ENCODE data around the gene TMPRSS3.

The TMPRSS3 gene

DNA sequence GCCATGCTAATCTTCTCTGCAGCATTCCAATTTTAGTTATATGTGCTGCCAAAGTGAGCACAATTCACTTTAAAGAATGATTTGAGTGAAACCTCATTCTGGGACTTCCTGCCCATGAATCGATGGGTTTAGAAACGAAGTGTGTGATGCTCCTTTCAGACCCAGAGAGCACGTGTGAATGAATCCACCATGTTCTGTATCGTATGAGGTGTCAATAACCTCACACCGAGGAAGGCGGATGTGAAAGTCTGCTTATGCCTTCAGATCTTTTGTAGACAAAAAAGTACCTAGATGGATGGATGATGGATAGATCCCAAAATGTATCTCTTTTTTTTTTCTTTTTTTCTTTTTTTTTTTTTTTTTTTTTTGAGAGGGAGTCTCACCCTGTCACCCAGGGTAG lies 21.7 kb upstream of the TMPRSS3 start:
- Histone ChIP-seq H3K4me1 (ENCODE audit: control insufficient read depth, low read length) (no peaks in the 10 kb centered on the region), H3K9me2 (replicated peaks; ENCODE audit: control insufficient read depth, low read length) (no peaks in the 10 kb centered on the region), H3K27me3 (ENCODE audit: control insufficient read depth, low read length) (peaks cover 61% of the 10 kb centered on the region), H3K79me2 (ENCODE audit: control insufficient read depth, low read length) (no peaks in the 10 kb centered on the region), H3K27ac (ENCODE audit: low read depth, low read length) (no peak overlapping the region), H3K4me3 (ENCODE audit: low read length) (no peak overlapping the region), H3K36me3 (ENCODE audit: control insufficient read depth, low read length) (no peaks in the 10 kb centered on the region), H3F3A (ENCODE audit: control insufficient read depth, insufficient read depth) (no peaks in the 10 kb centered on the region), H3K9me3 (ENCODE audit: control insufficient read depth, insufficient read depth, low read length) (no peaks in the 10 kb centered on the region), H4K20me1 (ENCODE audit: control insufficient read depth, insufficient read depth, low read depth, low read length) (no peaks in the 10 kb centered on the region), H3K4me2 (ENCODE audit: low read length) (no peak overlapping the region)
- TF ChIP-seq EZH2phosphoT487 (IDR thresholded peaks at IDR 0.05; ENCODE audit: borderline replicate concordance, low read length), result no peak
- TF ChIP-seq CTCF (IDR thresholded peaks at IDR 0.05; ENCODE audit: low read depth, low read length, poor library complexity, severe bottlenecking), result no peak

- Histone ChIP-seq H3K79me2 (ENCODE audit: control insufficient read depth, low read length) (no peaks in the 10 kb centered on the region), H3K9me3 (ENCODE audit: control insufficient read depth, insufficient read depth, low read length) (no peaks in the 10 kb centered on the region), H3K4me3 (ENCODE audit: low read length) (no peak overlapping the region), H3K36me3 (ENCODE audit: control insufficient read depth, low read length) (no peaks in the 10 kb centered on the region), H3K27me3 (ENCODE audit: control insufficient read depth, low read length) (peaks cover 51% of the 10 kb centered on the region), H3K27ac (ENCODE audit: low read depth, low read length) (no peak overlapping the region), H4K20me1 (ENCODE audit: control insufficient read depth, insufficient read depth, low read depth, low read length) (no peaks in the 10 kb centered on the region), H3K4me2 (ENCODE audit: low read length) (no peak overlapping the region), H3K4me1 (ENCODE audit: control insufficient read depth, low read length) (no peaks in the 10 kb centered on the region), H3K9me2 (replicated peaks; ENCODE audit: control insufficient read depth, low read length) (no peaks in the 10 kb centered on the region), H3F3A (ENCODE audit: control insufficient read depth, insufficient read depth) (no peaks in the 10 kb centered on the region)
- TF ChIP-seq EZH2phosphoT487 (IDR thresholded peaks at IDR 0.05; ENCODE audit: borderline replicate concordance, low read length), result no peak
- TF ChIP-seq CTCF (IDR thresholded peaks at IDR 0.05; ENCODE audit: low read depth, low read length, poor library complexity, severe bottlenecking), result no peak
These were observed 19.3 kb upstream of the TMPRSS3 start for GRCh38 chr21:42414928-42415769.

DNA sequence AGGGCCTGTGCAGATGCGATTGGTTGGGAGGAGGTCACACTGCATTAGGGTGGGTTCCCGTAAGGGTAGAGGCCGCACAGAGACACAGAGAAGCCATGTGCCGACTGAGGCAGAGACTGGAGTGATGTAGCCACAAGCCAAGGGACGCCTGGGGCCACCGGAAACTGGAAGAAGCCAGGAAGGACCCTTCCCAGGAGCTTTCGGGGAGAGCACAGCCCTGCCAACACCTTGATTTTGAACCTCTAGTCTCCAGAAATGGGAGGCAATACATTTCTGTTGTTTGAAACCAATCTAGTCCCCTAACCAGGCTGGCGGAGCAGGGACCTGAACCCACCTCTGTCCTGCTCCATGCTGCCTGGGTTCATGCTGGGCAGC lies 18.7 kb upstream of the TMPRSS3 start:
- Histone ChIP-seq H3K9me2 (replicated peaks; ENCODE audit: control insufficient read depth, low read length) (no peaks in the 10 kb centered on the region), H3K27me3 (ENCODE audit: control insufficient read depth, low read length) (peaks cover 51% of the 10 kb centered on the region), H3K36me3 (ENCODE audit: control insufficient read depth, low read length) (no peaks in the 10 kb centered on the region), H3K4me1 (ENCODE audit: control insufficient read depth, low read length) (no peaks in the 10 kb centered on the region), H3K27ac (ENCODE audit: low read depth, low read length) (no peak overlapping the region), H3K4me3 (ENCODE audit: low read length) (no peak overlapping the region), H3K79me2 (ENCODE audit: control insufficient read depth, low read length) (no peaks in the 10 kb centered on the region), H4K20me1 (ENCODE audit: control insufficient read depth, insufficient read depth, low read depth, low read length) (no peaks in the 10 kb centered on the region), H3K4me2 (ENCODE audit: low read length) (no peak overlapping the region), H3F3A (ENCODE audit: control insufficient read depth, insufficient read depth) (no peaks in the 10 kb centered on the region), H3K9me3 (ENCODE audit: control insufficient read depth, insufficient read depth, low read length) (no peaks in the 10 kb centered on the region)
- TF ChIP-seq EZH2phosphoT487 (IDR thresholded peaks at IDR 0.05; ENCODE audit: borderline replicate concordance, low read length) (no peak), CTCF (IDR thresholded peaks at IDR 0.05; ENCODE audit: low read depth, low read length, poor library complexity, severe bottlenecking) (no peak)
